HG02885 (cell line): ENCODE data around the gene TAF7L.
A peak's percentile ranks its signal among the peaks of the same experiment; 100 is the strongest.
"Not testable (repeated sequence)": the region's sequence is repeated elsewhere in the genome, so short reads cannot be mapped to it uniquely, and the experiment has no call there.

ENCODE experiments used
- ATAC-seq: cut with Tn5 transposase; IDR thresholded peaks from one replicate; pipeline ENCODE4 v1.9.1; 2021; ENCODE audit warnings: mild to moderate bottlenecking; ENCODE audit not compliant: unreplicated experiment, poor library complexity

TAF7L gene, protein sequence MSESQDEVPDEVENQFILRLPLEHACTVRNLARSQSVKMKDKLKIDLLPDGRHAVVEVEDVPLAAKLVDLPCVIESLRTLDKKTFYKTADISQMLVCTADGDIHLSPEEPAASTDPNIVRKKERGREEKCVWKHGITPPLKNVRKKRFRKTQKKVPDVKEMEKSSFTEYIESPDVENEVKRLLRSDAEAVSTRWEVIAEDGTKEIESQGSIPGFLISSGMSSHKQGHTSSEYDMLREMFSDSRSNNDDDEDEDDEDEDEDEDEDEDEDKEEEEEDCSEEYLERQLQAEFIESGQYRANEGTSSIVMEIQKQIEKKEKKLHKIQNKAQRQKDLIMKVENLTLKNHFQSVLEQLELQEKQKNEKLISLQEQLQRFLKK

DNA sequence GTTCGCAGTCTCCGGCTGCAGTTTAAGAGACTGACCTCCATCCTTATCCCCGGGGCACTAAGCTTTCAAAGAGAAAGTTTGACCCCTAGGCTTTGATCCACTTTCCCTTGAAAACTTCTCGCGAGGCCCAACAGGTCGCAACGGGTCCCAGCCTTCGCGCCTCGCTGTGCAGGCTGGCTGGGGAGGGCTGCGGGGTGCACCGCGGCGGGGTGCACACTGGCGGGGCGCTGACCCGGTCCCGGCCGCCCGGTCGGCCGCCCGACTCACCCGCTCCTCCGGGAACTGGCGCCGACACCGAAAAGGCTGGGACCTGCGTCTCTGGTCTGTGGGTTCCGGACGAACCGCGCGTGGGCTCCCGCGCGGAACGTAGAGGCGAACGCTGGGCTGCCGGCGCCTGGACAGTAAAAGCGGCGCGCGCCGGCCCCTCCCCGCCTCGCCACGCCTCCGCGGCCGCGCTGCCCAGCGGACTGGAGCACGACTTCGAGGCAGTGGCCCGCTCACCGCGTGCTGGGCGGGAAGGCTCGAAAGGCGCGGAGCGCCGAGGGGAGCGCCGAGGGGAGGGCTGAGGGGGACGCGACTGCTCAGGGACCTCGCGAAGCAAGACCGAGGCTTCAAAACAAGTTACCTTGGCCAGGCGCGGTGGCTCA is at the start of gene TAF7L:
TAF7L (minus strand) TSS at position 378 of the 647 bp plus-strand sequence. CDS start 3,791 bp downstream, outside the sequence.
- no peak for ATAC-seq

DNA sequence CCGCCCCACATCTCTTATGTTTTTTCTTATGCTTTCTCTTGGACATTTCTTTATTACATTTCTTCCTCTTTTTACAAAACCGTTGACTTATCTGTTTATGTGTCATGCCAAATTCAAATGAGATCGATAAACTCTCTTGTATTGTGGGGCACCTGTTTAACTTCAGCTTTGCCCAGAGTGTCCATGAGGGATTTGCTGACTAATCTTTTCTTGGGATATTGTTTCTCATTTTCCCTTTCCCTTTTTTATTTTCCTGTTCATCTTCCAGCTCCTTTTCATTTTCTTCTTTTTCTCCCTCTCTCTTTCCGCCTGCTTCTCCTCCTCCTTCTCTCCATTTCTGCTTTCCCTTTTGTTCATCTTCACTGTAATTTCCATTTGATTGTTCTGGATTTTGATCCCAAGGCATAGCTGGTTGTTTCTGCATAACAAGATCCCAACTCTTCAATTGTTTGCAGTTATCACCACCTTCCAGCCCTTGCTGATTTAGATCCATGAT is 46.7 kb upstream of the TAF7L start:
- ATAC-seq: no peak

DNA sequence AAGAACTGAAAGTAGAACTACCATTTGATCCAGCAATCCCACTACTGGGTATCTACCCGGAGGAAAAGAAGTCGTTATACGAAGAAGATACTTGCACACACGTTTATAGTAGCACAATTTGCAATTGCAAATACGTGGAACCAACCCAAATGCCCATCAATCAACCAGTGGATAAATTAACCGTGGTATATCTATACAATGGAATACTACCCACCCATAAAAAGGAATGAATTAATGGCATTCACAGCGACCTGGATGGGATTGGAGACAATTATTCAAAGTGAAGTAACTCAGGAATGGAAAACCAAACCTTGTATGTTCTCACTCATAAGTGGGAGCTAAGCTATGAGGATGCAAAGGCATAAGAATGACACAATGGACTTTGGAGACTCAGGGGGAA is 43.2 kb upstream of the TAF7L start:
- not testable (repeated sequence) for ATAC-seq

DNA sequence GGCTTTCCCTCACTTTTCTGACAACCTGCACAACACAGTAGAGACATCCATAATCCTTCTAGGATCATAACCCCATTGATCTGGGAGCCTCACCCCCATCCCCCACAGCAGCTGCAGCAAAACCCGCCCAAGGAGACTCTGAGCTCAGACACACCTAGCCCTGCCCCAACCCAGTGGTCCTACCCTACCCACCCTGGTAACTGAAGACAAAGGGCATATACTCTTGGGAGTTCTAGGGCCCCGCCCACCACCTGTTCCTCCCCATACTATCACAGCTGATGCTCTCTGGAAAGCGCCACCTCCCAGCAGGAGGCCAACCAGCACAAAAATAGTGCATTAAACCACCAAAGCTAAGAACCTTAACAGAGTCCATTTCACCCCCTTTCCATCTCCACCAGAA is 35.5 kb upstream of the TAF7L start:
- not testable (repeated sequence) for ATAC-seq

DNA sequence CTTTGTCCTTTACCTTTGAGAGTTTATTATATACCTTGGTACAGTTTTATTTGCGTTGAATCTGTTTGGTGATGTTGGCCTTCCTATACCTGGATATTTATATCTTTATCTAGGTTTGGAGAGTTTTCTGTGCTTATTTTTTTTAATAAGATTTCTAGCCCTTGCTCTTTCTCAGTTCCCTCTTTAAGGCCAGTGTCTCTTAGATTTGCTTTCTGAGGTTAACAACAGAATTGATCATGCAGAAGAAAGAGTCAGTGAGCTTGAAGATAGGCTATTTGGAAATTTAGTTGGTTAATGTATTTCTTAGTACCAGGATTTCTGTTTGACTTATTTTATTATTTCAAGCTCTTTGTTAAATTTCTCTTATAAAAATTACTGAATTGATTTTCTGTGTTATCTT is 12.7 kb upstream of the TAF7L start:
- ATAC-seq: peak; percentile 47

DNA sequence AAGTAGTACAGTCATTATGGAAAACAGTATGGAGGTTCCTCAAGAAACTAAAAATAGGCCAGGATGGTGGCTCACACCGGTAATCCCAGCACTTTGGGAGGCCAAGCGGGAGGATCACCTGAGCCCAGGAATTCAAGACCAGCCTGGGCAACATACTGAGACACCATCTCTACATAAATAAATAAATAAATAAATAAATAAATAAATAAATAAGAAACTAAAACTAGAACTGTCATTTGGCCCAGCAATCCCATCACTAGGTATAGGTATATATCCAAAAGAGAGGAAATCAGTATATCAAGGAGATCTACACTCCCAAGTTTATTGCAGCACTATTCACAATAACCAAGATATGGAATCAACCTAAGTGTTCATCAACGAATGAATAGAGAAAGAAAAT is 4.5 kb upstream of the TAF7L start:
- ATAC-seq: not testable (repeated sequence)

DNA sequence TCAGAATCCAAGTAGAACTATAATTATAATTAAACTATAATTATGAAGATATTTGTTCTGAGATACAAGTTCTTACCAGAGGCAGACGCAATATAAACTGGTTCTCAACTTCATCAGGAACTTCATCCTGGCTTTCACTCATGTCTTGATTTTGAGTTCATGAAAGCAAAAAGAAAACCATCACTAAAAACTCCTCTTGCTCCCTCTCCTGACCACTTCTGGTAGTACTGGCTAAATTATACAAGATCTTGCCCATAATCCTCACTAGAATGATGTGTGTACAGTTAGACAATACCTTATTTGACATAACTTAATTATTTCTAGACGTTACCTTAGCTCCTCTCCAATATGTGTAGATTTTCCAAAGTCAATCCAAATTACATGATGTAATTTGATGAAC is 3.7 kb downstream of the TAF7L start:
- peak; percentile 79 for ATAC-seq

DNA sequence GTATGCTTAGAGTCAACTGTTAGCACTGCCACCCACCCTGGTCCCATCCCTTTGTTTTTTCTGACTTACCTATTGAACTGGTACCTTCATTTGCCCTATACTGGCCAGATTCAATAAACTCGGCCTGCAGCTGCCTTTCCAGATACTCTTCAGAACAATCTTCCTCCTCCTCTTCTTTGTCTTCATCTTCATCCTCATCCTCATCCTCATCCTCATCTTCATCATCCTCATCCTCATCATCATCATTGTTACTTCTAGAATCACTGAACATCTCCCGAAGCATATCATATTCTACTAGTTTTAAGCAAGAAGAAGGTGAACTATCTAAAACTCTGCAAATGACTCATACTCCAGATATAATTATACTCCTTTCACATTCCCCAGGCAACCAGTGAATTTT is 14.9 kb downstream of the TAF7L start:
- no peak for ATAC-seq

DNA sequence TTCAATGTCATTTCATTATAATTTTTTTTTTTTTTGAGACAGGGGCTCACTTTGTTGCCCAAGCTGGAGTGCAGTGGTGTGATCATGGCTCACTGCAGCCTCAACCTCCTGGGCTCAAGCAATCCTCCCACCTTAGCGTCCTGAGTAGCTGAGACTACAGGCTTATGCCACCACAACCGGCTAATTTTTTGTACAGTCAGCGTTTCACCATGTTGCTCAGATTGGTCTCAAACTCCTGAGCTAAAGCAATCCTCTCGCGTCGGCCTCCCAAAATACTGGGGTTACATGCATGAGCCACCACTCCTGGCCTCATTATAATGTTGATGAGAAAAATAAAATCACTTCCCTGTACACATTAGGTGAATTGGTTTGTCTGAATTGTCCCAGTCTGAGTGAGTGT is 16.9 kb downstream of the TAF7L start:
- ATAC-seq: no peak

DNA sequence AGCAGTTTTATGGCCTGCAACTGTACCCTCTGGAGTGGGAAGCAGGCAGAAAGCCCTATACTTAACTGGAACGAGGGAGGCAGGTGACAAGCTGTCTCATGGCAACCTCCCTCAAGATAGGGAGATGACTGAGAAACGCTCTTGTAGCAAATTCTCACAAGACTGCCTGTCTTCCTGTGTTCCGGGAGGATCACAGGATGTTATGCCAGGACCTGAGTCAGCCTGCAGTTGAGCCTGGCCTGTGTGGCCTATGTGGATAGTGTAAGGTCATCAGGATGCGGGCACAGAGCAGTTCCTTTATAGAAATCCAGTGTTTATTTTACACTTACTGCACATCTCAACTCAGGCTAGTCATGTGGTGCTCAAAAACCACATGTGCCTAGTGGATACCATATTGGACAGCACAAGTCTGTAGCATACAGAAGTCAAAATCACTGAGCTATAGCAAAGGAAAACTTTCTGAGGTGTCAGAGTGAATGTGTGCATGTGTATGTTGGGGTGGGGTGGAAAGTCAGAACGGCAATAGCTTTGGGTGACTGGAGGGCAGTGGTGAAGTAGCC is 25.2 kb downstream of the TAF7L start:
- no peak for ATAC-seq

DNA sequence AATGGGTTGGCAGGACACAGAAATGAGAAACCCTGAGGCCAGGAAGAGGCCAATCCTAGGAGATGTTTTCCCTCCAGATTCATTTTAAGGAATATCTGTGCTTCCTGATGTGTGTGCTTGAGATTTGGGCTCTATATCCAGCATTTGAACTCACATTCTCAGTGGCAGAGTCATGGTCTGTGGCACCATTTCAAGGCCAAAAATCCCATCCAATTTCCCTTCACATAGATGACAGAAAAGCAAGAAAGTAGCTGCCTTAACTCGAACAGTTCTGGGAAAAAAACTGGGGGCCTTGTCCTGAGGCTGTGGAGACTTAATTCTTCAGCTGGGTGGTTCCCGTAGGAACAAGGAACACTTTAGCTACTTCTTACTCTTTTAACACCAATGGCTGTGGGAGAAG is 27.4 kb downstream of the TAF7L start:
- ATAC-seq: no peak

DNA sequence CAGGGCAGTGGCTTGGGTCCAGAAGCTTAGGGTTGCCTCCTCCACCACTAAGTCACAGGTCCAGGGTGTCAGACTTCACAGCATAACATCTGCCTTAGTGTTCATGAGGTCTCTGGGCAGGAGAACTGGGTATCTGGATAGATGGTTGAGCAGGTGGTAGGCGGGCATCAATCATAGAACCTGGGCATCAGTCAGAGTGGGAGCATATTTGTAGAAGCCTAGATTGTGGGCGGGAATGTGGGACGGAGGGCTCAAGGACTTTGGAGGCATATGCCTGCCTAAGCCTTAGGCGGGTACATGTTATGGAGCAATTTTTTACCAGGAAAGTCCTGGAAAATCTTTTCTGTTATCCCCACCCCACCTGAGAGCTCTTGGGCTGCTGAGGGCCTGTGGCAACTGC is 28.5 kb downstream of the TAF7L start:
- no peak for ATAC-seq

DNA sequence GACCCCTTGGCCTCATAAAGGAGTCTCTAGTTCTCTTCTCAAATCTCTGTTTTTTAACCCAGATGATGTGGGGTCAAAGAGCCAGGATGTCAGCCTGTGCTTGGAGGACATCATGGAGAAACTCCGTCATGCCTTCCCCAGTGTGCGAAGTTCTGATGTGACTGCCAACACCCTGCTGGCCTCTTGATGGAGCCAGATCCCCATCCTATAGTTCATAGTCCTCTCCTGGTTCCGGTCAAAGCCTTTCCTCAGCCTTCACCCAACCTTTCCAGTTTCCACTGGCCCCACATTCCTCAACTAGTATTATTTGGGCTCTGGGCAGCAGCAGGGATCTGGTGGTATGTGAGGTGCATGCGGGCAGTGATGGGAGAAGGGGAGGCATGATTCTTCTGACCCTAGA is 30.7 kb downstream of the TAF7L start:
- ATAC-seq: no peak

DNA sequence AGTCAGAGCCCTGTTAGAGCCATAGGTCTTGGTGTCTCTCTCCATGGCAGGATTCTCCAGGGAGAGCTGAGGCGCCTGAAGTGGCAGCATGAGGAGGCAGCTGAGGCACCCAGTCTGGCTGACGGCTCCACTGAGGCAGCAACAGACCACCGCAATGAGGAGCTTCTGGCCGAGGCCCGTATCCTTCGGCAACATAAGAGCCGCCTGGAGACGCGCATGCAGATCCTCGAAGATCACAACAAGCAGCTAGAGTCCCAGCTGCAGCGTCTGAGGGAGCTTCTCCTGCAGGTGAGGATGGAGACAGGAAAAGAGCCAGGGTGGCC is 32.9 kb downstream of the TAF7L start:
- ATAC-seq: no peak

DNA sequence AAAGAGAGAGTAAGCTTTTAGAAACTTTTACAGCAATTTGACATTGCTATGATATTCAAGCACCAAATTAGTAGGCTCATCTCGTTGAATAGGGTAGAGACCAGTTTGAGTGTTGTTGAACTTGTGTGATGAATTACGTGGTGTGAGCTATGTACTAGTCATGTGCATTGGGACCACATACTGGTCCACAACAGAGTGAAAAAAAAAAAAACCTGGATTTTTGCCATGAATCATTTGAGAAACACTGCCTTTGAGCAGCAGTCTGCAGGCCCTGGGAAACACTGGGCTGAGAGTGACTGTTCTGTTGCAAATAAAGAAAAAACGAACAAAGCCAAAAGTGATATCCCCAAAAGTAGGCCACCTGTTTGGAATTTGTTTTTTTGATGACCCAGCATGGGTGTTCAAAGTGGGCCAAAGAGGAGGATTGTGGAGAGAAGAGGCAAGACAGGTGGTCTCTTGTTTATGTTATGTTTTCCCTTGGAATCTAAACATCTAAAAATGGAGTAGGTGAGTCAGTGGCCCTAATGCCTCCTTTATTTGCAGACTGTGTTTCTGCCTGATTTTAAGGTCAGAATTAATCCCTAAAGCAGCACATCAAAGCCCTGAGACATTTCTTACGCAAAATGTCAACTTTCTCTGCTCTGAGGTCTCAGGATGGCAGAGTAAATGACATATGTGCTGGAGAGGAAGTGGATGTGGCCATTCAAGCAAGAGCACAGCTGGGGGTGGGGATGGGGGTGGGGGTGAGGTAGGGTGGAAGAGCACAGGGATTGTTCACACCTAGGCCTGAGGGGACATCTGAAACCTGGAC is 33.5 kb downstream of the TAF7L start:
- no peak for ATAC-seq

DNA sequence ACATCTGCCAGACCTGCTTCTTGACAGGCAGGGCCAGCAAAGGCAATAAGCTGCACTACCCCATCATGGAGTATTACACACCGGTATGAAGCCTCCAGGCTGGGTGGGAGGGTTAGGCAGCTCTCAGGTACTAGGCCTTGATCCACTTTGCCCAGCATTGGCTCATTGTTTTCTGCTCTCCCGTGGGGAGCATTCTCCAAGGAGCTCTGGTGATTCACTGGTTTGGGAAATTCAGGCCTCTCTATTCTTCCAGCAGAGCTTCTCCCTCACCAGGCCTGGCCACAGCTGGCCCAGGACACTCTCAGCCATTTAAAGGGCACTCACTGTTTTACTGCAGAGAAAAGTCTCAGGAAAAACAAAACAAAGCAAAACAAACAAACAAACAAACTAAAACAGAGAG is 38.5 kb downstream of the TAF7L start:
- no peak for ATAC-seq

DNA sequence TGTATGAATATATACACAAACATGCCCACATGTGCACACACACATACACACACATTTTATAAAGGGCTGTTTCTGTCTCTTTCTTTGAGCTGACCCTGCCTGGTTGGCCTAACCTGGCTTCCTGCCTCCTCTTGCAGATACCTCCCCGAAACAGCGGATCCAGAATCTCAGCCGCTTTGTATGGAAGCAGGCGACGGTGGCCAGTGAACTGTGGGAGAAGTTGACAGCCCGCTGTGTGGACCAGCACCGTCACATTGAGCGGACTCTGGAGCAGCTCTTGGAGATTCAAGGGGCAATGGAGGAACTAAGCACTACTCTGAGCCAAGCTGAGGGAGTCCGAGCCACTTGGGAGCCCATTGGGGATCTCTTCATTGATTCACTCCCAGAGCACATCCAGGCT is 49.6 kb downstream of the TAF7L start:
- ATAC-seq: no peak

DNA sequence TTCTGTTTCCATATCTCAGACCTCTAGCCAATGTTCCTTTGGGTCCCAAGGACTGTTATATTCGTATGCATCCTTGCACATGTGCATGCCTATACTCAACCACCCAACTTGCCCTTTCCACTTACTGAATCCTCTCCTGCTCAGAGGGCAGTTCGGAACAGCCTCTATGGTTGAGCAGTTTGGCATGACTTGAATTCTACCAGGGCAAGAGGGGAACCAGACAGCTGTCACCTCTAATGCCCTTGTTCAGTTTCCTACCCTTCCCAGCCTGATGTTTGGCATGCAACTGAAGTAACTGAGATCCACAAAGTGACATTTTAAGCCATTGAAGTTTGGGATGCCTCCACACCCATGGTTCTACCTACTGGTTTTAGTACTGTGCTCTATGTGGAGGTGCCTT is 54.1 kb downstream of the TAF7L start:
- ATAC-seq: no peak

DNA sequence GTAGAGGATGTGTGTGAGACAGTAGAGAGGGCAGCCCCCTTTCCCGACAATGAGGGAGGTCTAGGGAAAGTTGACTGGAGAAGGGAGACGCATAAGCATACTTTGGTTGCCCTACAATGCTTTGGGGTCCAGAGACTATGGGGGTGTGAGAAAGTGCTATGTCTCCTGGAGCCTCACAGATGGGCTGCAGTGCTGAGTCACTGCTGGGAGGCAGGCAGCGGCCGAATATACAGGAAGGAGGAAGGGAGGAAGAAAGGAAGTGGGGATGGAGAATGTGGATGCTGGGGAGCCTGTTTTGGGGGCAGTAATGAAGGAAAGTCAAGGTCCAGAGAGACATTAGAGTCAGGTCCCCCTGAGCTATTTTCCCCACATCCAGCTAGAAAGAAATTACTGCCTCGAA is 58.8 kb downstream of the TAF7L start:
- no peak for ATAC-seq

DNA sequence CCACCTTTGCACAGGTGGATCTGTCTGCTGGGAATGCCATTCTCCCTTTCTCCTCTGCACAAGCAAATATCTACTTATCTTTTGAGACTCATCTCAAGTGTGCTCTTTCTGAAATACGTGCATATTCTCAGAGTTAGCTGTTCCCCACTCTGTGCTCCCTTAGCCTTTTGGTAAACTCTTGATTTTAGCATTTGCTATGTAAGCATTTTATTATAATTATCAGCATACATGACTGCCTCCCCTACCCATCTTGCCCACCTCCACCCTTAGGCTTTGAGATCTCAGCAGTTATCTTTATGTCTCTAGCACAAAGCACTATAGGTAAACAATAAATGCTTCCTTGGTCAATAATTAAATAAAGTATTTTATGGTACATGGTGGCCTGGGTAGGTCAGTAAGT is 60.1 kb downstream of the TAF7L start:
- no peak for ATAC-seq

DNA sequence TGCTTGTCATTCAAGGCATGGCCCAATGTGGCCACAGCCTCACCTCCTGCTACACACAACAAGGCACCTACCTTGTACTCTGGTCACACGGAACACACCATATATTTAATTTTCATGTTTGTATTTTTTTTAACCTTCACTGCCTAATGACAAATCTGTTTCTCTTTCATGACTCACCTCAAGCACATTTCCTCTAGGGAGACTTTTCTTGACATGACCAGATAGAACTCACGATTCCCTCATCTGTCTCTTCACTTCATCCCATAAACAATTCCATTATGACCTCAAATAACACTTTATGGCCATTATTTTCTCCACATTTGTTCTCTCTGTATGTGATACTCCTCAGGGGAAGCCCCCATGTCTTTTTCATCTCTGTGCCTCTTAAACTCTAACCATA is 60.5 kb downstream of the TAF7L start:
- no peak for ATAC-seq
